ENCODE measurements around the gene RAB3C.

- TF ChIP-seq CTCF (IDR thresholded peaks at IDR 0.05) (no peak), POLR2A (IDR thresholded peaks at IDR 0.05) (no peak)
Observed at GRCh38 chr5:58775701-58776262, 192.9 kb downstream of the RAB3C start.
